ENCODE results near the gene ARR3.
"Not testable (repeated sequence)": the region's sequence is repeated elsewhere in the genome, so short reads cannot be mapped to it uniquely, and the experiment has no call there.

ARR3 gene

DNA sequence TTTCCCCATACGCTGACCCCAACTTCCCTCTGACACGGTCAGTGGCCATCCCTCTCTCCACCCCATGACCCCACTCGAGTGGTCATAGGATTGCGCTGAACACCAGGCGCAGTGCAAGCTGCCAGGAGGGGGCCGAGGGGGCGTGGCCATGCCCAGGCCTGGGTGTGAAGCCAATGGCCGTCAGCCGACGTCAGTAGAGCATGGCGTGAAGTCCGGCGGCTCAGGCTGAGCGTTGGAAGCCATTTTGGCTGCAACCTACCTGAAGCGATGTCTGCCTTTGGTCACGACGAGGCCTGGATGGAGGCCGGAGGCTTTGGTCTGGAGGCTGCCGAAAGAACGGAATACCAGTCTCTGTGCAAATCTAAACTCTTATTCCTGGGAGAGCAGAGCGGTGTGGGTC, 13.8 kb downstream of the ARR3 start, which contains the start of gene RAB41:
TSS of gene RAB41 (plus strand) at position 222 of the 400 bp plus-strand sequence. CDS start at position 268, 46 bp downstream.
- DNase-seq = no peak

GRCh38 chrX:70289168-70289792, 21.1 kb downstream of the ARR3 start:
- DNase-seq = no peak

DNA sequence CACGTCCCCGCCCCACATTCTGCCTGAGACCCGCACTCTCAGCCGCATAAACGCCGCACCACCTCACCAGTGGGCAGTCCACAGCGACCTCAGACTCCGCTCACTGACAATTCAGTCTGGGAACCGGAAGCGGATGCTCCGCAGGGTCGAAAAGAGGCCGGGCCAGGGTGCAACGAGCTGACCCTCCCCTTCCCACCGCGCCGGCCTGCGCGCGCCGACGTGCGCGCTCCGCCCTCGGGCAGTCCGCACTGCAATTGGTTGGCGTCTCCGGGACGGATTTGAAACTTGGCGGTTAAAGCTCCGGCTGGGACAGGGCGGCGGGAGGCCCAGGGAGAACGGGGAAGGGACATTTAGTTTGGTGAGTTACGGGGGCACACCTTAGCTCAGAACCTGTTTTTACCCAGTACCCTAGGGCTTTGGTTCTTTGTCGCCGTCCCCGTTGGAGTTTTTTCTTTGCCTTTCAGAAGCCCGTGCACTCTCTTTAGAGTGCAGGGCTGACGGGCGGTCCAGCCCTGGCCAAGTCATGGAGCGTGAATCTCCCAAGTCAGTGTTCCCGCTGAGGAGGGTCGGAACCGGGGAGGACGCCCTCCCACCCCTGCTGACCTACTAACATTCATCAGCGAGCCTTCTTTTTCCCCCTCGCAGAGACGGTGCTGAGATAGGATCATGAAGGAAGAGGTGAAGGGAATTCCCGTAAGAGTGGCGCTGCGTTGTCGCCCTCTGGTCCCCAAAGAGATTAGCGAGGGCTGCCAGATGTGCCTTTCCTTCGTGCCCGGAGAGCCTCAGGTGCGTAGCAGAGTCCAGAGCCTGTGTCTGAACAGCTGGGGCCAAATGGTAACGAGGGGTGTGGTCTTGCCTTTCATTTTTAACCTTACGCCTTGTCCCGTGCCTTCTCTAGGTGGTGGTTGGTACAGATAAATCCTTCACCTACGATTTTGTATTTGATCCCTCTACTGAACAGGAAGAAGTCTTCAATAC, 21.9 kb downstream of the ARR3 start, which contains the start of the genes KIF4A and PDZD11:
TSS of gene KIF4A (plus strand) at position 312 of the 978 bp plus-strand sequence. CDS start at position 667, 355 bp downstream.
TSS of gene PDZD11 (minus strand) at position 135 of the 978 bp plus-strand sequence. CDS start 586 bp downstream, outside the sequence.
- DNase-seq = peak; percentile 62 to 67

DNA sequence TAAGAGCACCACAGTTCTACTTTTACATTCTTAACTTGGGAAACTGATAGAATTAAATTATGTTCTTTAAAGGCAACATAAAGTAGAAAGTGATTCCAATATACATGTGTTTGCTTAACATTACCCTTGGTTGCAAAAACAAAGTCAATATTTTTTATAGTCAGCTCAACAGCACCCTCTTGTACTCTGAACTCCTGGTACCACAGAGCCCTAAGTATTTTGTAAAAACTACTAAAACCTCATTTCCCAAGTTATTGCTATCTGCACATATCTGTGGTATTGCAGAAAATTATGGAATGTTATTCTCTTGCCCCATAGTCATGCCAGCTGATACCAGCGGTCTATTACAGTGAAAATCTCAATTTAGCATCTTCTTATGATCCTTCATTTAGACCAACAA, 24.7 kb downstream of the ARR3 start:
- no peak for DNase-seq

- DNase-seq = no peak
These were observed 25.5 kb downstream of the ARR3 start for GRCh38 chrX:70293621-70294020.

DNA sequence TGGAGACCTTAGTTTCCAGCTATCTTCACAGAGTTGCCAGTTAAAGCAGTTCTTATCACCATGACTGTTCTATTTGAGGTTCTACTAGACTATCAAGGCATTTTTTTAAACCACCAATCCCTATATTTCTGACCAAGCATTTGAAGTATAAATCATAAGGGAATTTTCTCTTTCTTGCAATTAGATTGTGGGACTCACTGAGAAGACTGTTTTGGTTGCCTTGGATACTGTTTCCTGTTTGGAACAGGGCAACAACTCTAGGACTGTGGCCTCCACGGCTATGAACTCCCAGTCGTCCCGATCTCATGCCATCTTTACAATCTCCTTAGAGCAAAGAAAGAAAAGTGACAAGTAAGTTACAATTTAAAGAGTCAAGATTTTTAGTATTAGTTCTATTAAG, 33.6 kb downstream of the ARR3 start:
- DNase-seq = no peak

- no peak for DNase-seq
These were observed 45.4 kb downstream of the ARR3 start for GRCh38 chrX:70313503-70313902.

- no peak for DNase-seq
These were observed 54.6 kb downstream of the ARR3 start for GRCh38 chrX:70322784-70323183.

- not testable (repeated sequence) for DNase-seq
These were observed 55.5 kb downstream of the ARR3 start for GRCh38 chrX:70323628-70324027.

DNA sequence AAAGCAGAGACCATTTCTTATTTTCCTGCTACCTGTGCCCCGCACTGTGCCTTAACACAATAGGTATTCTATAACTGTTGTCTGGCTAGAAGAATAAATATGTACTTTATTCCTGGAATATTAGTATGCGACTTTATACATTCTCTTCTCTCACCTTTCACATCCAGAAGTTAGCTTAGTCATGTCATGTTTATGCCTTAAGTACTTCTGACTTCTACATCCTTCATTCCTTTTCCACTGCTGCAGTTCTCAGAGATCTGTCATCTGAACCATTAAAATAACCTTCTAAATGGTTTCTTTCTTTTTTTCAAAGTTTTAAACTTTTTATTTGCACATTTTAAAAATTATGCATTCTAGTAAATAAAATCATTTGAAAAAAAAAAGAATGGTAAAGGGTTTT, 56.2 kb downstream of the ARR3 start:
- no peak for DNase-seq

GRCh38 chrX:70331161-70331560, 63.0 kb downstream of the ARR3 start:
- DNase-seq = no peak

Data from stimulated activated CD4-positive, alpha-beta T cell treated with anti-CD3 and anti-CD28 coated beads, Interleukin-2, amount 100 ng/mL, for 48 hours (primary cell).